Measurements from ENCODE around the gene GPR146.

Gene GPR146

GRCh38 chr7:1079546-1079945, 35.2 kb downstream of the GPR146 start:
- no peak for DNase-seq (ENCODE audit: low read depth)

DNA sequence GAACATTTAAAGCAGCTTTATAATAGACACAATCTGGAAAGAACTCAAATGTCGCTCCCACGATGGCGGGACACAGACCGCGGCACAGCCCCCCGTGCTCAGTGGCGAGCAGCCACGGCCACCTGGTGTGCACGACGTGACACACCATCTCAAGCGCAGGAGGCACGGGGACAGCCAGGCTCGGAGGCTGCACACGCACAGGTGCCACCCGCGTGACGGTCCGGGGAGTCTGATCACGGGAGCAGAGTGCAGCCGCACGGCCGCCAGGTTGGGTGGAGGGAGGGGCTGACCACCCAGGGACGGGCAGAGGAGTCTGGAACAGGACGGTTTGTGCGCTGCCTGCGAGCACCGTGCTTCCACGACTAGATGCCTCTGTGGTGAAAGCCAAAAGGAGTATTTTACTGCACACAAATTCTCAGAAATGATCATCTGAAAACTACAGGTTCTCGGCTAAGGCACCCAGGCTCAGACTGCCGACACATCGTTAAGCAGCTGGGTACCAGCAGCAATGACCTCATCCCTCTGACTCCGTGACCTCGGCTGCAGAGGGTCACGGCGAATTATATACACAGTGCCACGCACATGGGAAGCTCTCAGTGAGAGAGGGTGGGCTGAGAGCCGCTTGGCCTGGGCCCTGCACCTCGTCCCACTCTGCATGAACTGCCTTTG, 36.0 kb downstream of the GPR146 start:
- DNase-seq (ENCODE audit: low read depth) = no peak

- DNase-seq (ENCODE audit: low read depth) = no peak
These were observed 36.5 kb downstream of the GPR146 start for GRCh38 chr7:1080921-1081255.

GRCh38 chr7:1081336-1081735, 37.0 kb downstream of the GPR146 start:
- DNase-seq (ENCODE audit: low read depth) = no peak

DNA sequence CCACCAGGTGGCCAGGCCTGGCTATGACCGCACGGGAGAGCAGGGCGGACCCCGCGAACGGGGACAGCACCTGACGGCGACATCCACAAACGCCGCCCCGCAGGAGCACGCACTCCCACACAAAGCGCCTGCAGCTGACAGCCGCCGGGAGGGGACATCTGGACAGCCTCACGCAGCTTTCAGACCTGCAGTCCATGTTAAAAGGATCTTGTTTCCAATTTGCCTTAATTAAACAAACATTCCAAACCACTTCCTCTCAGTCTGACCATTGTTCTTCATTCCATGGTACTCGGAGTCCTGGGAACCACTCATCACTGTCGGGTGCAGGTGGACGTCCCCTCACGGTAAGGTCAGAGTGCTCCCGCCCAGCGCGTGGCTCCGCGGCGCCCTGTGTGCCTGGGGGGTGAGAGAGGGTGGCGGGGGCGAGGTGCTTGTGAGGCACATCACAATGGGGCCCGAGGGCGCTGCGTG, 37.6 kb downstream of the GPR146 start:
- DNase-seq (ENCODE audit: low read depth) = no peak

- no peak for DNase-seq (ENCODE audit: low read depth)
These were observed 39.6 kb downstream of the GPR146 start for GRCh38 chr7:1083729-1084657.

GRCh38 chr7:1085266-1085665, 40.9 kb downstream of the GPR146 start:
- DNase-seq (ENCODE audit: low read depth) = no peak

DNA sequence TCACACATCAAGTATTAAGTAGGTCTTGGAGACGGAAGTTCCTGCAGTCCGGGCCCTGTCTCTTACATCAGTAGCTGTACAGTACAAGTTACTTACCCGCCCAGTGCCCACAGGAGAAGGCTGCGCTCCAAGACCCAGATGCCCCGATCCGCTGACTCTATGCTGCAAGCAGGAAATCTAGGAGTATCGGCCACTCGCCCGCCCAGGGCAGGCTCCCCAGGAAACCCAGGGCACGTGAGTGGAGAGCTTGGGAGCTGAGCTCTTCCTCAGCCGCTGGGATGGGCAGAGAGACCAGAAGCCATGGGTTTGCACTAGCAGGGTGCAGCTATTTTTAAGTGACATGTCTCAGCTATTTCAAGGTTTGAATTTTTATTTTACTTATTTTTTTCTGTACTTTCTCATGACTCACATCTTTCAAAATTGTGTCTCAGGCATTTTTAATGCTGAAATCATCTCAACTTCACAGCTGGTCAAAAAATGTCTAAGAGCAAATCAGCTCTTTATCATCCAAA, 41.6 kb downstream of the GPR146 start:
- DNase-seq (ENCODE audit: low read depth) = no peak

- DNase-seq (ENCODE audit: low read depth) = peak; percentile 67
These were observed 42.5 kb downstream of the GPR146 start for GRCh38 chr7:1086588-1087464.

- no peak for DNase-seq (ENCODE audit: low read depth)
These were observed 43.1 kb downstream of the GPR146 start for GRCh38 chr7:1087465-1087814.

DNA sequence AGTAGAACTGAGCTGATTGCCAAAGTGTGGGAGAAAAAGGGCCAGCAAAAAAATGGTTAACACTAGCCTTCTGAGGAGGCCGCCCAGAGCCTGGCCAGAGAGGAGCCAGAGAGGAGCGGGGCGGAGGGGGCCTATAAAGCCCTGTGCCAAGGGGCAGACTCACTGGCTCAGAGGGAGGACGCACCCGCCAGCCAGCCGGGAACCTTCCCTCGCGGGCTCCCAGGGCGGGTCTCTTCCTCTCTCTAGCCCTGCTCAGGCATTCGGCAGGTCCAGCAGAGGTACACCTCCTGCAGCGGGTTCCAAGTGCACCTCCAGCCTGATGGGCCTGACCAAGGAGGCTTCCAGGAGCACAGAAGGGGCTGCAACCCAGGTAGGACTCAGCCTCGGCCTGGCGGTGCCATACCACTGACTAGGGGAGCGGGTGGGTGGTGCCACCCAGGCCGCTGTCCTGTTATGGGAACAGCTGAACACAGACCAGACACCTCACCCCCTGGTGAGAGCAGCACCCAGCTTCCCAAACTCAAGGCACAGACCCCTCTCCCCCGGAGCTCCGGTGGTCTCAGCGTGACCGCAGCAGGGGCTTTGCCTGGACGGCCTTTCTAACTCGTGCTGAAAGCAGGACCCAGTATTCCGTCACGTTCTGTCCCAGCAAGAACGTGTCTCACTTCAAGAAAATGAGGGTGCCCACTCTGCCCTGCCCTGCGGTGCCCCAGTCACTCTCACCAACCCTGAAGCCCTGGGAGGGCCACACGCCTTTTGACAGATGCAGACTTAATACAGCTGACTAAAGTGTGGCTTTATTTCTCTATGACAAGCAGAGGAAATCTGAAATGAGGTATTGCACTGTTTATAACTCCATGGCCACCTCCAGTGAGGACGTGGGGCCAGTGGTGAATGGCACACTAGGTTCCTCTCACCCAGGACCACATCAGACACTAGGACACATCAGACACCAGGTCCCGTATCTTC, 43.9 kb downstream of the GPR146 start, which contains the start of gene GPER1:
Gene GPER1 (plus strand): TSS at position 162 of the 969 bp plus-strand sequence. CDS start 3,616 bp downstream, outside the sequence.
- DNase-seq (ENCODE audit: low read depth) = no peak

GRCh38 chr7:1090236-1090635, 45.9 kb downstream of the GPR146 start:
- DNase-seq (ENCODE audit: low read depth) = no peak

GRCh38 chr7:1090686-1091643, 46.6 kb downstream of the GPR146 start:
- no peak for DNase-seq (ENCODE audit: low read depth)

- DNase-seq (ENCODE audit: low read depth) = no peak
These were observed 47.3 kb downstream of the GPR146 start for GRCh38 chr7:1091644-1092027.

GRCh38 chr7:1092161-1092632, 47.9 kb downstream of the GPR146 start:
- DNase-seq (ENCODE audit: low read depth) = no peak

DNA sequence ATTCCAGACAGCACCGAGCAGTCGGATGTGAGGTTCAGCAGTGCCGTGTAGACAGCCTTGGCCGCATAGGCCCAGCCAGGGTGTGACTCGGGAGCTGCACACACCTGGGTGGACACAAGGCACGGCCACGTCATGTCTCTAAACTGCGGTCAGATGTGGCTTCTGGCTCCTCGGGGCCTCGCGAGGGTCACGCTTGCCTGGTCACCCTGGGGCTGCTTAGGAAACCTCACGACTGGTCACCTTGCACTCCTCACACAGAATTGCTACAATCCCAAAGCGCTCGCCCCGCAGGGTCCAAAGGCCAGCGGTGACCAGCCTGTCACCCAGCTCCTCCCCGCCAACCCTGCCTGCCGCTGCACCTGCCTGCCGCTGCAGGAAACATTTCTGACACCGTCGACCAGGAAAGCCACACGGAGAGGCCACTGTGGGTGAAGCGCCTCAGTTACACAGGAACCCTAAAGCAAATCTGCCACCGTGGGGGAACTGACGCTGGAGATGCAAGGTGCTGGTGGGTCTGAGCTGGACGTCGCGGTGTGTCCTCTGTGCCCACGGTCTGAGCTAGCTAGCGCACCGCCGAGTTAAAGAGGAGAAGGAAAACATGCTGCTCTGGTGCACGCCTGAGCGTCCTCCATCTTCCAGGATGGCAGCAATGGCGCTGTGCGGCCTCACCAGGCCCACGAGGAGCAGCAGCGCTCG, 48.6 kb downstream of the GPR146 start:
- DNase-seq (ENCODE audit: low read depth) = no peak

DNA sequence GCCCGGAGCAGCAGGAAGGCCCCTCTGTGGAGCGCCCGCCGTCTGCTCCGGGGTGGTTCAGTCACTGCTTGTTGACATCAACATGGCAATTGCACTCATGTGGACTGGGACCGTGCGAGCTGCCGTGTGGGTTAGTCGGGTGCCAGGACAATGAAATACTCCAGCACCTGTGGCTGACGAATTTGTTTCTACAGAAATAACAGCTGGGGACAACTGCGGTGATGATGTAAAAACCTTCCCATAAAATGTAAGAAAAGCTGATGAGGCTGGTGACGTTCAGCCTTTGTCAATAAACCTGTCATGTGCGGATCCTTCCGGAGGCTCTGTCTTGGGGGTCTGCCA, 49.1 kb downstream of the GPR146 start:
- DNase-seq (ENCODE audit: low read depth) = no peak

DNA sequence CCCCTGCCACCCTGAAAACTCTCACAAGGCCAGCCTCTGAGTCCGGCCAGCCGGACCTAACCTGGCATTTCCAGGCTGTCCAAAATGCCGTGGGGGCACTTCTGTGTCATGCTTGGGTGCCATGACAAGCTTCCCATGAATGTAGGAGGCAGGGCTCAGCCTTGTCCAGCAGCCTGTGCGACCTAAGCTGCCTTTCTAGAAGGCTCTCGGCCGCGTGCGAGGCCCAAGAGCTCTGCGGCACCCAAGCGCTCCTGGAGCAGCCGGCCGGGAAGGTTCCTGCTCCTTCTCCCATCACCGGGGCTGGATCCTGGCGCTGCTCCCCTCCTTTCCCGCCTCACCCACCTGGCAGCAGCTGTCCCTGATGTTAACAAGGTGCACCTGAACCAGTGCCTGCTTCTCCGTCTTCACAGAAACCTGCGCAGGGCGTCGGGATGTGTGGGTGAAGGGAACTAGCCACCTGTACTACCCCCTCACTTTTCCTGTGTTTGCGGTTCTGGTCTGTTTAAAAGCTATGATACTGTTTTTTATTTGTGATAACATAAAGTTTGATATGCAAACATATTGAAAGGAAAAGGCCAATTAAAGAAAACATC, 49.7 kb downstream of the GPR146 start:
- no peak for DNase-seq (ENCODE audit: low read depth)

- DNase-seq (ENCODE audit: low read depth) = no peak
These were observed 50.5 kb downstream of the GPR146 start for GRCh38 chr7:1094870-1095269.

Data from activated T-cell treated with anti-CD3 and anti-CD28 coated beads for 1 hour (primary cell).